ENCODE data around the gene SMYD1.

The SMYD1 gene

GRCh38 chr2:88144271-88144670 lies 76.6 kb downstream of the SMYD1 start:
- H3K27ac ChIP-seq, result no peak overlapping the region
- TF ChIP-seq CTCF (conservative IDR thresholded peaks at IDR 0.05) (no peak), ZFX (IDR thresholded peaks at IDR 0.05) (no peak)

GRCh38 chr2:88144914-88145497 lies 77.4 kb downstream of the SMYD1 start:
- TF ChIP-seq ZFX (IDR thresholded peaks at IDR 0.05) (no peak), CTCF (conservative IDR thresholded peaks at IDR 0.05) (no peak)
- H3K27ac ChIP-seq, result no peak overlapping the region

- no peak for TF ChIP-seq ZFX (IDR thresholded peaks at IDR 0.05)
- TF ChIP-seq CTCF (conservative IDR thresholded peaks at IDR 0.05), result no peak
- no peak overlapping the region for H3K27ac ChIP-seq
Measured at GRCh38 chr2:88146590-88146989, 79.0 kb downstream of the SMYD1 start.

- no peak overlapping the region for H3K27ac ChIP-seq
- TF ChIP-seq ZFX (IDR thresholded peaks at IDR 0.05), result no peak
- TF ChIP-seq CTCF (conservative IDR thresholded peaks at IDR 0.05), result no peak
Measured at GRCh38 chr2:88147145-88147544, 79.5 kb downstream of the SMYD1 start.

- TF ChIP-seq ZFX (IDR thresholded peaks at IDR 0.05), result no peak
- no peak overlapping the region for H3K27ac ChIP-seq
Measured at GRCh38 chr2:88148929-88149438, 81.4 kb downstream of the SMYD1 start.

- TF ChIP-seq CTCF (conservative IDR thresholded peaks at IDR 0.05), result no peak
- no peak for TF ChIP-seq ZFX (IDR thresholded peaks at IDR 0.05)
- H3K27ac ChIP-seq, result no peak overlapping the region
Measured at GRCh38 chr2:88159481-88159880, 91.9 kb downstream of the SMYD1 start.

GRCh38 chr2:88159955-88160415 lies 92.4 kb downstream of the SMYD1 start:
- TF ChIP-seq ZFX (IDR thresholded peaks at IDR 0.05) (no peak), CTCF (conservative IDR thresholded peaks at IDR 0.05) (peak; percentile 82)
- no peak overlapping the region for H3K27ac ChIP-seq

GRCh38 chr2:88160517-88160916 lies 92.9 kb downstream of the SMYD1 start:
- TF ChIP-seq ZFX (IDR thresholded peaks at IDR 0.05) (no peak), CTCF (conservative IDR thresholded peaks at IDR 0.05) (no peak)
- H3K27ac ChIP-seq, result no peak overlapping the region
